NK-92 treated with Interleukin-12 subunit alpha and Interleukin-12 subunit beta, amount 100 ng/mL, for 24 hours (cell line): Measurements from ENCODE around the gene PTK7.

Experiments
- DNase-seq: peaks from one replicate; lab custom pipeline; 2025; lab: John Stamatoyannopoulos, UW

PTK7 gene

DNA sequence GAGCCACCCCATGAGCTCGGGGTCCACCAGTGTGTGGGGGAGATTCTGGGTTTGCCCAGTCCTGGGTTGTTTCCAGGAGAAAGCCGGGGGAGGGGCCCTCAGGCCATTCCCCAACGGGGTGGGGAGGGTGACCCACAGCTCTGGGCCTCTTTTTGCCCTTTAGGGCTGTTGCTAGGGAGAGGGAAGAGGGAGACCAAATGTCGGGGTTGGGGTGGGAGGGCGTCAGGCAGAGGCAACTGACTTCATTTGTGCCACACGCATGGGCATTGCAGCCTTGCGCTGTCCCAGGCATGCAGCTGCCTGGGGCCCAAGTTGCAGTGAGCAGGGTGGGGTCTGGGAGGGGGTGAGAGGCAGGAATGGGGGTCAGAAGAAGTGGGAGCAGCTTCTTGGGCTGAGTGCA is 103.9 kb downstream of the PTK7 start:
- no peak for DNase-seq

DNA sequence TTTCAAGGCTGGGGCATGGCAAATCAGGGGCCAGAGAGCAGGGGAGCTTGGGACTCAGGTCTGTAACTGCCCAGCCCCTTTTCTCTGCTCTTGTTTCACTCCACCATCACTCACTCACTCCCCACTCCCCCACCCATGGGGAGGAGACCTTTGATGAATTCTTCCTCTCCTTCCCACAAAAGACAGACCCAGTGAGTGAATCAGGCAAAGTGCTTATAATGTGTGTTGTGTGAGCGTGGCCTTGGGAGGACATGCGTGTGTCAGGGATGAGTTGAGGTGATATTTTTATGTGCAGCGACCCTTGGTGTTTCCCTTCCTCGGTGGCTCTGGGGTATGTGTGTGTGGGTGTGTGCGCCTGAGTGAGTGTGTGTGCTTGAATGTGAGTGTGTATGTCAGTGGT is 104.9 kb downstream of the PTK7 start:
- no peak for DNase-seq

DNA sequence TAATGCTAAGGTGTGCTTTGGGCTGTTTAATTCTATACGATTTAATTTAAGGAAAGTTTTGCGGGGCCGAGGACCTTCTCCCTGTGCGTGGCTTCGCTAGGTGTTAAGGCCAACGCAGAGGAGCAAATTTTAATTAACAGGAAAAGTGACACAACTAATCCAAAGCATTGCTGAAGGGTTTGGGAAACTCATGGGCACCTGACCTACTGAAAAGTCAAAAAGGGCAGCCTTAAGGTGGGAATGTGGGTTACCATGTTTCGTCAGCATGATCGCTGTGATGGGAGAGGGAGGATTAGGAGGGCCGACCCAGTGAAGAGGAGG is 105.5 kb downstream of the PTK7 start:
- DNase-seq: no peak

DNA sequence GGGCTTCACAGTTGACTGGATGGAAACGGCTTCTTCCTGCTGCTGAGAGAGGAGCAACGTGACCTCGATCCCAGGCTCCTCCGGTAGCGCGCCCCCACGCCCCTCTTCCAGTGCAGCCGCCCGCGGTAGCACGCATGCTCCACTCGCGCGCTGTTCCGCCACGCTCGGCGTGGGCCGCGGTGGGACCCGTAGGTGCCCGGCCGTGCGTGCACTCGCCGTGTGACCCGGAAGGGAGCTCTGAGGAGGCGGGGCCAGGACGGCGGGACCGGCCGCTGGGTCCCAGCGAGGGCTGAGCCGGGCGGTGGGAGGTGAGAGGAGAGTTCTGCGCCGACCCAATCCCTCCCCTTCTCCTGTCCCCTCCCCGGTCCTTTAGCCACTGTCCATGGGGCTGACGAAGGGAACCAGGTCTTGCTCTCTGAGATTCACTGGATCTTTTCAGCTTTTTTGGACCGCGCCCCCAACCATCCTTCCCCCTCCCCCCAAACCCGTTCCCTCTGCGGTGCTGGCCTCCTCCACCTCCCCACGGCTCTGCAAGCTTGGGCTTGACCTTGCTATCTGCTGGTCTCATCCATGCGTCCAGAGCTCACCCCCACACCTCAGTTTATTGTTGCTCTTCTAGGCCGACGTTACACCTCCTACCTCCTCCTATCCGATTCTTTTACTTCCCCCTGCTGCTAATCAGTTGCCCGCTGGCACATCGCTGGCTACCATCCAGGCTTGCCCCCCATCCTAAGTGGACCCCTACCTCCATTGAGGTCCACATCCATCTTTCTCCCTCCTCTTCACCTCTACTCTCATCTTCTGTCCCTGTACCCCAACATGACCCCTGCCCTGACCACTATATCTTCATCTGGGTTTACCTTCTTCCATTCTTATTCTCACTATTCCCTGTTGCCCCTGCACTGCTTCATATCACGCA is 106.1 kb downstream of the PTK7 start, which contains the start of gene CUL9:
CUL9 (plus strand) TSS at position 255 of the 919 bp plus-strand sequence. CDS start 2,115 bp downstream, outside the sequence.
- DNase-seq: peak; percentile 77

DNA sequence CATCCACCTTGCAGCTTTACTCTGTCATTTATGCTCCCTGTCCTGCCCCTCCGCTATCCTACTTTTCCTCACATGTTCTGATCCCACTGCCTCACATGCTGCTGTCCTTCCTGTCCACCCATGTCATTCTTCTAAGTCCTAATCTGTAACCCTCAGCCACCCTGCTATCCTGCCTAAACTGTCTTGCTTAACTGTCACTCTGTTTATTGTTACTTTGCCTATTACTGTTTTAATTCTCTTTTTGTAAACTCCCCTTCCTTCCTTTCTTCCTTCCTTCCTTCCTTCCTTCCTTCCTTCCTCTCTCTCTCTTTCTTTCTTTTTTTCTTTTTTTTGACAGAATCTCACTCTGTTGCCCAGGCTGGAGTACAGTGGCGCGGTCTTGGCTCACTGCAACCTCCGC is 107.3 kb downstream of the PTK7 start:
- no peak for DNase-seq

DNA sequence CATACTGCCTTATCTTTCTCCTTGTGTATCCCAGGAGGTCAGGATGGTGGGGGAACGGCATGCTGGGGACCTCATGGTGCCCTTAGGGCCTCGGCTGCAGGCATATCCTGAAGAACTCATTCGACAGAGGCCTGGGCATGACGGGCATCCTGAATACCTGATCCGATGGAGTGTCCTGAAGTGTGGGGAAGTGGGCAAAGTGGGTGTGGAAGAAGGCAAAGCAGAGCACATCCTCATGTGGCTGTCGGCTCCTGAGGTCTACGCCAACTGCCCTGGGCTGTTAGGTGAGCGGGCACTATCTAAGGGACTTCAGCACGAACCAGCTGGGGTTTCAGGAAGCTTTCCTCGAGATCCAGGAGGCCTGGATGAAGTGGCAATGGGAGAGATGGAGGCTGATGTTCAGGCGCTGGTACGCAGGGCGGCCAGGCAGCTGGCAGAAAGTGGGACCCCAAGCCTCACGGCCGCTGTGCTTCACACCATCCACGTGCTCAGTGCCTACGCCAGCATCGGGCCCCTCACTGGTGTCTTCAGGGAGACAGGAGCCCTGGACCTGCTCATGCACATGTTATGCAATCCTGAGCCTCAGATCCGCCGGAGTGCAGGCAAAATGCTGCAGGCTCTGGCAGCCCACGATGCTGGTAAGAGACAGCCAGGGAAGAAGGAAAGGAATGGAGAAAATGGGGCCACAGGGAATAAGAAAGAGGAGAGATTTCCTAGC is 108.3 kb downstream of the PTK7 start:
- DNase-seq: no peak

DNA sequence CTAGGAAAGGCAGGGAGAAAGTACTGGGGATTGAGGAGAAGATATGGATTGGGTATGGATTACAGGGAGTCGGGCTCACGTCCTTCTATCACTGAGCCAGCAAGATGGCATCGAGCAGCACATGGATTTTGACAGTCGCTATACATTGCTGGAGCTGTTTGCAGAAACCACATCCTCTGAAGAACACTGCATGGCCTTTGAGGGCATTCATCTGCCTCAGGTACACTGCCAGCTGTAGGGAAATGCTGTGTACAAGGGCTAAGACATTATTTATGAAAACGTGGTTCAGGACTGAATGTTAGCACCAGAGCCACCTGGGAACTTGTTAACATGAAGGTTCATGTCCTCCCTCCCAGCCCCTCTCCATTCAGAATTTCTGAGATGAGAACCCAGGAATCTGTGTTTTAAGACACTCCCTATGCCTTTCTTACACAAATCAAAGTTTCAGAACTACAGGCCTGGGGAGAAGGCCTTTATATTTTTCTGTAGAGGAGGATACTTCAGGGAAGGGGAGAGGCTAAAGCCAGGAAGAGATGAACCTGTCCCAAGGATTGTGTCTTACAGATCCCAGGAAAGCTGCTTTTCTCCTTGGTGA is 109.4 kb downstream of the PTK7 start:
- no peak for DNase-seq

DNA sequence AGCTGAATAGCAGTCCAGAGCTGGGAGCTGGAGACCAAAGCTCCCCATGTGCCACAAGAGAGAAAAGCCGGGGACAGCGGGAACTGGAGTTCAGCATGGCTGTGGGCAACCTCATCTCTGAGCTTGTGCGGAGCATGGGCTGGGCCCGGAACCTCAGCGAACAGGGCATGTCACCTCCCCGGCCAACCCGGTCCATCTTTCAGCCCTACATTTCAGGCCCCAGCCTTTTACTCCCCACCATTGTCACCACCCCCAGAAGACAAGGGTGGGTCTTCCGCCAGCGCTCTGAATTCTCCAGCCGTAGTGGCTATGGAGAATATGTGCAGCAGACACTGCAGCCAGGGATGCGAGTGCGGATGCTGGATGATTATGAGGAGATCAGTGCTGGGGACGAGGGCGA is 109.9 kb downstream of the PTK7 start:
- DNase-seq: no peak

DNA sequence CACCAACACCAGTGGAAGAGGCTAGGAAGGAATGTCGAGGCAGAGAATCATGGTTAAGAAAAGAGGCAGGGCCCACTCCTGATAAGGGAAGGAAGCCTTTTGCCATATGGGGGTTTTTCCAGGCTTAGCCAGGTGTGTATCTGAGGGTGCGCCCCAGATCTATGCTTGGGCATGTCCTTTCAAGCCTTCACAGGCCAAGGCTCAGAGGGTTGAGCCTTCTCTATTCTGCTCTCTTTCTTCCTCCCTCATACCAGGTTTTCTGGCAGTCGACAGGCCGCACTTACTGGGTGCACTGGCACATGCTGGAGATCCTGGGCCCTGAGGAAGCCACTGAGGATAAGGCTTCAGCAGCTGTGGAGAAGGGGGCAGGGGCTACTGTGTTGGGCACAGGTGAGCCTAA is 110.6 kb downstream of the PTK7 start:
- DNase-seq: no peak

DNA sequence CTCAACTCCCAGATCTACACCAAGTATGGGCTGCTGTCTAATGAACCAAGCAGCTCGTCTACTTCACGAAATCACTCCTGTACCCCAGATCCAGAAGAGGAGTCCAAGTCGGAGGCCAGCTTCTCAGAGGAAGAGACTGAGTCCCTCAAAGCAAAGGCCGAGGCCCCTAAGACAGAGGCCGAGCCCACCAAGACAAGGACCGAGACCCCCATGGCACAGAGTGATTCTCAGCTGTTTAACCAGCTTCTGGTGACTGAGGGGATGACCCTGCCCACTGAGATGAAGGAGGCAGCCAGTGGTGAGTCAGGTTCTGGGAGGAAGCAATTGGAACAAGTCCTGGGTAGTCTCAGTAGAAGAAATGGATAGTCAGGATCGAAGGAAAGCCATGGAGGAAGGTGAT is 111.7 kb downstream of the PTK7 start:
- DNase-seq: no peak

DNA sequence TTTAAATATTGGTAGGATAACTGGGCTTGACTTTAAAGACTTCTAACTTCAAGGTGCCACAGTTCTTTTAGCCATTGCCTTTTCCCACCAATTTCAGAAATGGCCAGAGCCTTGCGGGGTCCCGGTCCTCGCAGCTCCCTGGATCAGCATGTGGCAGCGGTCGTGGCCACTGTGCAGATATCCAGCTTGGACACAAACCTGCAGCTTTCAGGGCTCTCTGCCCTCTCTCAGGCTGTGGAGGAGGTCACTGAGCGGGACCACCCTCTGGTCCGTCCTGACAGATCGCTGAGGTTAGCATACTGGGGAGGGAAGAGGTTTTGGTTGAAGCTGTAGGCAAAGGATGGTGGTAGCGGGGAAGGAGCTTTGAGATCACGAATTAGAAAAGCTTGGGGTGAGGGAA is 112.3 kb downstream of the PTK7 start:
- DNase-seq: no peak

DNA sequence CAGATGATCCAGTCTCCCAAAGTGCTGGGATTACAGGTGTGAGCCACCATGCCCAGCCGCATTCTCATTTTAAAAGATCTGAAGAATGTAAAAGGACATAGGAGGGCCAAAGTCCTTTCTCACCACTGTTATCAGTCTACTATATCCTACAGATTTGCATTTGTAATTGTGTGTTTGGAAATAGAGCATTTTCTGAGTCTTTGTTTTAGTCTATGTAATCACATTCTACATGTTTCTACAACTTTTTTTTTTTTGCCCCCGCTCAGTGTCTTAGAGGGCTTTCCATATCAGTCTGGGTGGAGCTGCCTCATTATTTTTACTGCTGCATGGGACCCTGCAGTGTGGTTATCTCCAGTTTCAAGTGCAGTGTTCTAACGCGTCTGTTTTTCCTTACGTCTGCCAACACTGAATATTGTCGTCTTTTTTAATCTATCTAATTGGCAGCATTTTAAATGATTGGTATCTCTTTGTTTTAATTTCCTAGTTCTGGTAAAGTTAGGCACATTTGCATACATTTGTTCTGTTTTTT is 113.7 kb downstream of the PTK7 start:
- DNase-seq: no peak

DNA sequence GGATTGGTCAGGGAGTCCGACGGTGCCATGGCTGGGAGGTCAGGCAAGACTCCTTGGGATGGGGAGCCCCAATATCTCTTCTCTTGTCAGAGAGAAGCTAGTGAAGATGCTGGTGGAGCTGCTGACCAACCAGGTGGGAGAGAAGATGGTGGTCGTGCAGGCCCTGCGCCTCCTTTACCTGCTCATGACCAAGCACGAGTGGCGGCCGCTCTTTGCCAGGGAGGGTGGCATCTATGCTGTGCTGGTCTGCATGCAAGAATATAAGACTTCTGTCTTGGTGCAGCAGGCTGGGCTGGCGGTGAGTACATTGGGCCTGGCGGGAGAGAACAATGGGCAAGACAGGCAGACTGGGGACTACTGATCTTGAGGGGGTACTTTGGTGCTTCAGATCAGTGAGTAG is 116.8 kb downstream of the PTK7 start:
- DNase-seq: no peak

DNA sequence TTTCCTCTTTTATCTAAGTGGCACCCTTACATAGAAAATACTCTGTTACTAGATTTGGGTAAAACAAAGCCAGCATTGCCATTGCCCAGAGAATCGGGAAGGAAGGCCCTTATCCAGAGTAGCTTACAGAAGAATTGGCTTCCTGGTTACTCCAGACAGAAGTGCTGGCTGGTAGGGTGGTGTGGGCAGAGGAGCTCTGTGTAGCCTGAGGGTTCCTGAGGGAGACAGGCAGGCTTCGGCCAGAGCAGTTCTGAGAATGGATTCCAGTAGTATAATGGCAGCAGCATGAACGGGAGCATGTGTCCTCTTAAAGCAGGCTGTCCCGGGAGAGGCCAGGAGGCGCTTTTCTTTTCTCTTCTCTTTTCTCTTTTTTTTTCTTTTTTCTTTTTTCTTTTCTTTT is 117.8 kb downstream of the PTK7 start:
- no peak for DNase-seq

DNA sequence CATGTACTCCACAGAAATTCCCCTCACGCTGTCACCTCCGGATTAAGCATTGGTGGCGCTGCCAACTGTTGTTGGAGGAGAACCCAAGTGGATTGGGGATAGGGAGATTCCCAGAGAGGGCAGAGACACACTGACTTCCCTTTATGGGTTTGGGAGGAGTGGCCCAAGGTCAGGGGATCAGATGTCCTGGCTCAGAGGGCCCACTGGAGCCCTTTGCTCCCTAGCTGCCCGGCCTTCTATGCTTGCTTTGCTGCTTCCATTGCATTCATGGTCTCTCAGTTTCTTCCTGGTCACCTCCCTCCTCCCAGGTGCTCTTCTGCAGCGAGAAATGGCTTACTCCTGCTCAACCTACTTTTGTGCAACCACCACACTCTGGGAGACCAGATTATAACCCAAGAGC is 120.2 kb downstream of the PTK7 start:
- no peak for DNase-seq

DNA sequence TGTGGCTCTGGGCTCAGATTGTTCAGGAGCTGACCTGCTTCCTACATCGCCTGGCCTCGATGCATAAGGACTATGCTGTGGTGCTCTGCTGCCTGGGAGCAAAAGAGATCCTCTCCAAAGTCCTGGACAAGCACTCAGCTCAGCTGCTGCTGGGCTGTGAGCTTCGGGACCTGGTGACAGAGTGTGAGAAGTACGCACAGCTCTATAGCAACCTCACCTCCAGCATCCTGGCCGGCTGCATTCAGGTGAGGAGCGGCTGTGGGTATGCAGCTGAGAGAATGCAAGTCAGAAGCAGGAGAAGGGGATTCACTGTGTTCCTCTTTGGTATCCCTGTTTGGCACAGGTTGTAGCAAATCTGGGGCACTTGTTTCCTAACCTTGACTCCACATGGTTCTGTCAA is 123.8 kb downstream of the PTK7 start:
- DNase-seq: no peak

DNA sequence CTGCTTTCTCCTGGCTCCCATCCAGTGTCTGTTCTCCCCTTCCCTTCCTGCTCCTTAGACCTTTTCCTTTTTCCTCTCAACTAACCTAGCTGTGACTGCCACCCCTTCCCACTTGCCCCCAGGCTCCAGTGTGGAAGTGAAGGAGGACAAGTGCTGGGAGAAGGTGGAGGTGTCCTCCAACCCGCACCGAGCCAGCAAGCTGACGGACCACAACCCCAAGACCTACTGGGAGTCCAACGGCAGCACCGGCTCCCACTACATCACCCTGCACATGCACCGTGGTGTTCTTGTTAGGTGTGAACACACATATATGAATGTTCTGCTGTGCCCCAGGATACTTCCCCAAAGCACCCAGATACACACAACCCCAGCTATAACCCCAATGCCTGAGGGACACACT is 124.4 kb downstream of the PTK7 start:
- DNase-seq: no peak

DNA sequence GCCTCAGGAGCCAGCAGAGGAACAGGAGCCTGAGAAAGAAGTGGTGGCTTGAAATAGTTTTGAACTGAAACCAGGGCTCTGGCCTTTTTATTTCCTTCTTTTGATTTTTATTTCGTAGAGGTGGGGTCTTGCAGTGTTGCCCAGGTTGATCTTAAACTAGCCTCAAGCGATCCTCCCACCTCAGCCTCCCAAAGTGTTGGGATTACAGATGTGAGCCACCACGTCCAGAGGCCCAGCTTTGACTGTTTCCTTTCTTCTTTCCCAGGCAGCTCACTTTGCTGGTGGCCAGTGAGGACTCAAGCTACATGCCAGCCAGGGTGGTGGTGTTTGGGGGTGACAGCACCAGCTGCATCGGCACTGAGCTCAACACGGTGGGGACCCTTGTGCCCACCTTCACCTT is 126.3 kb downstream of the PTK7 start:
- DNase-seq: no peak

DNA sequence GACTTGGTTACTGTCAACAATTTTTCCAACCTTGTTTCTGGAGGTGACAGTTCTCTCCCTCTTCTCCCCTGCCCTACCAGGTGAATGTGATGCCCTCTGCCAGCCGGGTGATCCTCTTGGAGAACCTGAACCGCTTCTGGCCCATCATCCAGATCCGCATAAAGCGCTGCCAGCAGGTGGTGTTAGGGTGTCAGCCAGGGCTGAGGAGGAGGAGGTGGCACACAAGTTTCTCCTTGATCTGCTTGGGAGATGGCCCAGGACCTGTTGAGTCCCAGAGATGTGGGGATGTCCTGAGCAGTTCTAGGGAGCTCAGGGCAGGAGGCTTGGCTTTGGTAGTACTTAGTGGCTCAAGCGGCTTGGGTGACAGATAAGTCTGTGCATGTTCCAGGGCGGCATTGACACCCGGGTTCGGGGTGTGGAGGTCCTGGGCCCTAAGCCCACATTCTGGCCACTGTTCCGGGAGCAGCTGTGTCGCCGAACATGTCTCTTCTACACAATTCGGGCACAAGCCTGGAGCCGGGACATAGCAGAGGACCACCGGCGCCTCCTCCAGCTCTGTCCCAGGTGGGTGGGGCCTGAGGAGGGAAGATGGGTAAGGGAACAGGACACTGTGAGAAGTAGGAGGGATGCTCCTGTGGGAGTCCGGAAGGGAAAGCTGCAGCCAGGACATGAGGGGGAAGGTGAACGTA is 127.1 kb downstream of the PTK7 start:
- DNase-seq: no peak

DNA sequence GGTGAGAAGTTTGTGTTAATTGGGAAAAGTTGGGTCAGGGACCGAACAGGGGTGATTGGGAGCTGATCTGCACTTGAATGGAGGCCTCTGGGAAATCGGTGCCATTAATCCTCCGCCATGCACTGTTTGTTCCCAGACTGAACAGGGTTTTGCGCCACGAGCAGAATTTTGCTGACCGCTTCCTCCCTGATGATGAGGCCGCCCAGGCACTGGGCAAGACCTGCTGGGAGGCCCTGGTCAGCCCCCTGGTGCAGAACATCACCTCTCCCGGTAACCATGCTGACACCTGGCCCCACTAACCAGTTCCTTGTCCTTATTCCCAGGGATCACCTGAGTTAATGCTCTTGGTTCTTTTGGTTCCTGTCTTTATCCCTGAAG is 127.6 kb downstream of the PTK7 start:
- DNase-seq: no peak

DNA sequence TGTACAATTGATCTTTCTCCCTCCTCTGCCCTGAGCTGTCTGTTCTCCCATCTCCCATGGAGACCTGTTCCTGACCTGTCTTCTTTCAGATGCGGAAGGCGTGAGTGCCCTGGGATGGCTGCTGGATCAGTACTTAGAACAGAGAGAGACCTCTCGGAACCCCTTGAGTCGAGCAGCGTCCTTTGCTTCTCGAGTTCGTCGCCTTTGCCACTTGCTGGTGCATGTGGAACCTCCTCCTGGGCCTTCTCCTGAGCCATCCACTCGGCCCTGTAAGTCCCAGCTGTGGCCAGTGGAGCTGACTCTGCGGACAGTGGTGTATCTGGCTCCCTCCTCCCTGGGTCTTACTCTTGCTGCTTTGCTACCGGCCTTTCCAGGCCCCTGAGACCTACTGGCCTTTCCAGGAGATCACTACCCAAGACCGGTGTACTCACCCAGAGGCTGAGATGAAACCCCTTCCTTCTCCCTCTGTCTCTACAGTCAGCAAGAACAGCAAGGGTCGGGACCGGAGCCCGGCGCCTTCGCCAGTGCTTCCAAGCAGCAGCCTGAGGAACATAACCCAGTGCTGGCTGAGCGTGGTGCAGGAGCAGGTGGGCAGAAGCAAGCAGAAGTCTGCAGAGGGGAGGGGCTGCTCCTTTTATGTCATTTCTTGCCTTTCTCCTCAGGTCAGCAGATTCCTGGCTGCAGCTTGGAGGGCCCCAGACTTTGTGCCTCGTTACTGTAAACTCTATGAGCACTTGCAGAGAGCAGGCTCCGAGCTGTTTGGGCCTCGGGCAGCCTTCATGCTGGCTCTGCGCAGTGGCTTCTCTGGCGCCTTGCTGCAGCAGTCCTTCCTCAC is 128.4 kb downstream of the PTK7 start:
- no peak for DNase-seq
